ENCODE results near the gene NEURL2.

DNA sequence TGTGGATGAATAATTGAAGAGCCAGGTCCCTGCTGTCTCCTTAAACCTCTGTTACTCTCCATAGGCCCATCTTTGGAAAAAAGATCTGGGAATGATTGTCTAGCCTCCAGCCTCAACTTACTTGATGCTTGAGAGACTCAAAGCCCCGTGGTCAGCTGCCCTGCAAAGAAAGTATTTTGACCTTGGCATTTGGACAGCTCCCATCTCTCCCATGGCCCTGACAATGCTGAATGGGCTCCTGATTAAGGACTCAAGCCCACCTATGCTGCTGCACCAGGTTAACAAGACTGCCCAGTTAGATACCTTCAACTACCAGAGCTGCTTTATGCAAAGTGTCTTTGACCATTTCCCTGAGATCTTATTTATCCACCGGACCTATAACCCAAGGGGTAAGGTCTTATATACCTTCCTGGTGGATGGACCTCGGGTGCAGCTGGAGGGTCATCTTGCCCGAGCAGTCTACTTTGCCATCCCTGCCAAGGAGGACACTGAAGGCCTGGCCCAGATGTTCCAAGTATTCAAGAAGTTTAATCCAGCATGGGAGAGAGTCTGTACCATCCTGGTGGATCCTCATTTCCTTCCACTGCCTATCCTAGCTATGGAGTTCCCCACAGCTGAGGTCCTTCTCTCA lies 8.4 kb downstream of the NEURL2 start:
- TF ChIP-seq, protein P1, sequence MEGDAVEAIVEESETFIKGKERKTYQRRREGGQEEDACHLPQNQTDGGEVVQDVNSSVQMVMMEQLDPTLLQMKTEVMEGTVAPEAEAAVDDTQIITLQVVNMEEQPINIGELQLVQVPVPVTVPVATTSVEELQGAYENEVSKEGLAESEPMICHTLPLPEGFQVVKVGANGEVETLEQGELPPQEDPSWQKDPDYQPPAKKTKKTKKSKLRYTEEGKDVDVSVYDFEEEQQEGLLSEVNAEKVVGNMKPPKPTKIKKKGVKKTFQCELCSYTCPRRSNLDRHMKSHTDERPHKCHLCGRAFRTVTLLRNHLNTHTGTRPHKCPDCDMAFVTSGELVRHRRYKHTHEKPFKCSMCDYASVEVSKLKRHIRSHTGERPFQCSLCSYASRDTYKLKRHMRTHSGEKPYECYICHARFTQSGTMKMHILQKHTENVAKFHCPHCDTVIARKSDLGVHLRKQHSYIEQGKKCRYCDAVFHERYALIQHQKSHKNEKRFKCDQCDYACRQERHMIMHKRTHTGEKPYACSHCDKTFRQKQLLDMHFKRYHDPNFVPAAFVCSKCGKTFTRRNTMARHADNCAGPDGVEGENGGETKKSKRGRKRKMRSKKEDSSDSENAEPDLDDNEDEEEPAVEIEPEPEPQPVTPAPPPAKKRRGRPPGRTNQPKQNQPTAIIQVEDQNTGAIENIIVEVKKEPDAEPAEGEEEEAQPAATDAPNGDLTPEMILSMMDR (conservative IDR thresholded peaks at IDR 0.05; ENCODE audit: low read depth, low read length) = no peak
- no peak for TF ChIP-seq EZH2 (IDR thresholded peaks at IDR 0.05; ENCODE audit: borderline replicate concordance, low read depth, low read length, poor library complexity, severe bottlenecking)

Data from A673 (cell line).